SKM-1 (cell line): Measurements from ENCODE around the gene LZTFL1.

Experiments used
- DNase-seq: peaks from one replicate; lab custom pipeline; 2025; ENCODE audit not compliant: unreplicated experiment; lab: John Stamatoyannopoulos, UW

LZTFL1 gene

GRCh38 chr3:45841757-45842491 is at the start of gene LZTFL1:
Gene LZTFL1, minus strand, starts transcription at chr3:45842119. Its CDS starts 128 bp downstream, at chr3:45841991.
- peak; percentile 96 for DNase-seq

- no peak for DNase-seq
Measured at GRCh38 chr3:45890405-45890804, 48.5 kb upstream of the LZTFL1 start.

GRCh38 chr3:45889337-45889736 is 47.4 kb upstream of the LZTFL1 start:
- DNase-seq, result no peak

- no peak for DNase-seq
Measured at GRCh38 chr3:45887759-45888511, 46.0 kb upstream of the LZTFL1 start.

GRCh38 chr3:45887285-45887684 is 45.4 kb upstream of the LZTFL1 start:
- no peak for DNase-seq

GRCh38 chr3:45885979-45886705 is 44.2 kb upstream of the LZTFL1 start, which contains the start of gene CCR9:
Gene CCR9, plus strand, starts transcription at chr3:45886543. Its CDS starts 8,391 bp downstream, at chr3:45894934.
- no peak for DNase-seq

- DNase-seq, result no peak
Measured at GRCh38 chr3:45884368-45885201, 42.7 kb upstream of the LZTFL1 start.

- DNase-seq, result no peak
Measured at GRCh38 chr3:45881078-45882022, 39.4 kb upstream of the LZTFL1 start.

- no peak for DNase-seq
Measured at GRCh38 chr3:45880725-45881077, 38.8 kb upstream of the LZTFL1 start.

DNA sequence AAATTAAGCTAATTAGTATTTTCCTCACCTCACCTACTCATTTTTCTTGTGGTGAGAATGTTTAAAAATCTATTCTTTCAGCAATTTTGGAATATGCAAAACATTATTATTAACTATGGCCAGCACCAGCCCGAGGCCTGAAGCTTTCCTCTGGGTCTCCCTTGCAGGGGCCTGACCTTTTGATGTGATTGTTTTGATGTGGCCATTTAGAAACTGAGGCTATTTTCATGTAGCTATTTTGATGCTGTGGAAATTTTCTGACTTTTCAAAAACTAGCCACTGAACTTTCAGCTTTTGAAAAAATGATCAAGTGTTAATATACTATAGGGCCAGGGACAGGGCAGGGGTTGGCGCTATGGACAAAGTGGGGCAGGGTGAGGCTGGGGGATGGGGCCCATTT is 36.2 kb upstream of the LZTFL1 start:
- no peak for DNase-seq

GRCh38 chr3:45874677-45875346 is 32.9 kb upstream of the LZTFL1 start:
- no peak for DNase-seq

DNA sequence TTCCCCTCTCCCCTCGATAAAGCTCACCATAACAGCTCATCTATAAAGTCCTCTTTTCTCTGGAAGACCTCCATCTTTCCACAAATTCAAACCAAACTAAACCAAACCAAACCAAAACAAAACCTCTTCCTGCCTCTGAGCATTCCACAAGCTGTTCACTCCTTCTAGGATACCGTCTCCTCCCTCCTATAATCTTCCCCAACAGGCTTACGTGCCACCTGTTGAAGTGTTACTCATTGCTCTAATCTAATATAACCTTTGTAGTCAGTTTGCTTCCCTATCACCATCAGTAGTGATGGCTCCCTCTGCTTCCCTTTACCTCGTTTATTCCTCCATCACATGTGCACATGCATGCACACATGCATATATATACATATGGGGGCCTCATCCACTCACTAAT is 31.7 kb upstream of the LZTFL1 start:
- DNase-seq, result no peak

GRCh38 chr3:45873036-45873435 is 31.1 kb upstream of the LZTFL1 start:
- DNase-seq, result no peak

GRCh38 chr3:45872569-45872968 is 30.6 kb upstream of the LZTFL1 start:
- DNase-seq, result no peak

DNA sequence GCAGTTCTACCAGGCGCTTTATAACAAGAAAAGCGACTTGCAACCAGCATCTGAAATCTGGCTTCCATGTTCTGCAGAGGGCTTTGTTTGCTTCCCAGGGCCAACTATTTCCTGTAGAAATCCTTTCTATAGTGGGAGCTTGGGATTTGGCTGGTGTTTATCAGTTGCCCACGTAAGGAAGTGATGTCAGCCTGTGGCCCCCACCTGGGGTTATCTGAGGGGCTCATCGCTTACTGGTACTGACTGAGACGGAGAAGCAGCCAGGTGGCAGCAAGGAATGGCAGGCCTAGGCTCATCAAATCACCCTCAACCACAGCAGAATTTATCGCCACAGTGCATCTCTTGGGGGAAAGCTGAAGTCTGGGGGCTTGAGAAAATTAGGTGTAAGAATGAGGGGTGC is 29.9 kb upstream of the LZTFL1 start:
- DNase-seq, result no peak

- DNase-seq, result no peak
Measured at GRCh38 chr3:45870099-45870498, 28.2 kb upstream of the LZTFL1 start.

GRCh38 chr3:45869638-45870037 is 27.7 kb upstream of the LZTFL1 start:
- DNase-seq, result no peak

GRCh38 chr3:45868650-45869049 is 26.7 kb upstream of the LZTFL1 start:
- DNase-seq, result no peak

- no peak for DNase-seq
Measured at GRCh38 chr3:45868213-45868612, 26.3 kb upstream of the LZTFL1 start.
